NCI-H1417 (cell line): ENCODE measurements around the gene KIF12.
"Not testable (repeated sequence)": the region's sequence is repeated elsewhere in the genome, so short reads cannot be mapped to it uniquely, and the experiment has no call there.

ENCODE experiments used
- DNase-seq, 3 experiments: peaks; one replicate each; lab custom pipeline; 2025; lab: John Stamatoyannopoulos, UW

KIF12 gene

GRCh38 chr9:114084282-114085073 is 14.6 kb downstream of the KIF12 start:
- DNase-seq: no peak

GRCh38 chr9:114083666-114084065 is 15.4 kb downstream of the KIF12 start:
- DNase-seq: no peak

- DNase-seq: not testable (repeated sequence)
Observed at GRCh38 chr9:114082763-114083412, 16.2 kb downstream of the KIF12 start.

GRCh38 chr9:114082017-114082762 is 16.9 kb downstream of the KIF12 start:
- DNase-seq: peak; percentile 65 to 95 (median 81)

GRCh38 chr9:114081441-114082016 is 17.6 kb downstream of the KIF12 start:
- no peak for DNase-seq

GRCh38 chr9:114080773-114081440 is 18.2 kb downstream of the KIF12 start:
- no peak for DNase-seq

GRCh38 chr9:114080195-114080772 is 18.8 kb downstream of the KIF12 start:
- no peak for DNase-seq

GRCh38 chr9:114078781-114079156 is 20.3 kb downstream of the KIF12 start:
- DNase-seq: no peak

GRCh38 chr9:114078021-114078780 is 20.9 kb downstream of the KIF12 start, which contains the start of gene AMBP:
Gene AMBP (minus strand): TSS chr9:114078300. CDS start chr9:114078209, 91 bp downstream.
- DNase-seq: no peak

GRCh38 chr9:114077162-114077837 is 21.8 kb downstream of the KIF12 start:
- no peak for DNase-seq

GRCh38 chr9:114076237-114077161 is 22.6 kb downstream of the KIF12 start:
- no peak for DNase-seq

GRCh38 chr9:114075602-114076001 is 23.5 kb downstream of the KIF12 start:
- DNase-seq: no peak

GRCh38 chr9:114072184-114073140 is 26.6 kb downstream of the KIF12 start:
- DNase-seq: peak in 2 of 3 experiments; percentile 14 to 52

GRCh38 chr9:114071197-114071795 is 27.8 kb downstream of the KIF12 start:
- DNase-seq: no peak

- no peak for DNase-seq
Observed at GRCh38 chr9:114070188-114071103, 28.6 kb downstream of the KIF12 start.
